22Rv1 (cell line): Measurements from ENCODE around the gene LGALS4.

Source experiments
- CTCF ChIP-seq: fragments of 450-650 bp; IDR thresholded peaks from 2 replicates; pipeline ENCODE4 v1.5.1; 2017; ENCODE audit warnings: mild to moderate bottlenecking
- ZFX ChIP-seq: fragments of 450-650 bp; IDR thresholded peaks from 2 replicates; pipeline ENCODE4 v1.6.1; 2017; ENCODE audit warnings: antibody characterized with exemption, borderline replicate concordance

- TF ChIP-seq CTCF: no peak
- no peak for TF ChIP-seq ZFX
These were observed 12.0 kb downstream of the LGALS4 start for GRCh38 chr19:38800577-38801347.
